Umbilical cord (tissue), 2 donors: ENCODE results near the gene PEAK3. TPM values are rescaled to one million over a fixed set of nuclear protein-coding genes. Genes with fewer than 3 reads are reported as not detected.

ENCODE experiments used
- DNase-seq: peaks from one replicate; pipeline ENCODE4 v3.0.0-alpha.2; 2015; ENCODE audit warnings: low spot score
- total RNA-seq: library from RNA; depleted of rRNA; stranded (reverse); fragments of >200 nt; gene quantifications from one replicate; pipeline ENCODE4 v1.2.3, GENCODE V29; 2014; ENCODE audit warnings: low replicate concordance; ENCODE audit not compliant: insufficient read depth

PEAK3 gene
- total RNA-seq, 1 donor from 2014 or later = 0.24 TPM

GRCh38 chr19:2225415-2226050 lies 56.4 kb downstream of the PEAK3 start:
- DNase-seq = no peak

DNA sequence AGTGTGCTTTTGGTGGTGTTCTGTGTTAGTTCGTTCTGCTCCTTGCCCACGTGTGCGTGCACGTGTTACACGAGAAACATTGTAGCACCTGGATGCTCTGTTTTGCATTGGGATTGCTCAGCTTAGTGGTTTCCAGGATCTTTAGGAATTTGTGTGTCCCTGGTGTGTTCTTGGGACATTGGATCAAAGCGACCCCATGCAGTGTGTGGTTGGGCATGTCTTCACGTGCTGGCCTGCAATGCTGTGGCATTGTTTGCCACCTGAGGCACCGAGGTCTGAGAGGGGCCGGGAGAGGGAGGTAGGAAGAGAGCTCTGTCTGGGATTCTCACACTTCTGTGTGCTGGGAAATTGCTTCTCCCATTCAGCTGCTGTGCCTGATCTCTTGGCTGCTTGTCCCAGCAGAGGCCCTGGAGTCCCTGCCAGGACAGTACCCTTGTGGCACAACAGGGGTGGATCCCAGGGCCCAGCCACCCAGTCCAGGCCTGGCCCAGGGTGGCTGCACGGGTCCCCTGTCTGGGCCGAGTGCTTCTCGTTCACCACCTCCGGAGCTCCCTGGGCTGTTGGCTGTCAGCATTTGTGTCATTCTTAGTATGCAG lies 57.1 kb downstream of the PEAK3 start:
- no peak for DNase-seq

Other genes starting within 250 kb of the PEAK3 start
- gene MKNK2, start 230.9 kb downstream of the PEAK3 start, total RNA-seq = 17.8 TPM
- gene MOB3A, start 185.8 kb downstream of the PEAK3 start, total RNA-seq = 7.7 TPM
- gene IZUMO4, start 185.3 kb downstream of the PEAK3 start, total RNA-seq = 1.2 TPM
- gene AP3D1, start 130.6 kb downstream of the PEAK3 start, total RNA-seq = 46.0 TPM
- 6.0 TPM for gene DOT1L, start 118.2 kb downstream of the PEAK3 start, total RNA-seq
- 29.4 TPM for gene PLEKHJ1, start 45.8 kb downstream of the PEAK3 start, total RNA-seq
- gene SF3A2, start 45.4 kb downstream of the PEAK3 start, total RNA-seq = 39.7 TPM
- 3.1 TPM for gene AMH, start 32.9 kb downstream of the PEAK3 start, total RNA-seq
- not detected for gene JSRP1, start 25.8 kb downstream of the PEAK3 start, total RNA-seq
- gene LINGO3, start 26.0 kb upstream of the PEAK3 start, total RNA-seq = not detected
- 76.6 TPM for gene LSM7, start 46.4 kb upstream of the PEAK3 start, total RNA-seq
- gene SPPL2B, start 46.5 kb upstream of the PEAK3 start, total RNA-seq = 20.5 TPM
- not detected for gene TMPRSS9, start 78.1 kb upstream of the PEAK3 start, total RNA-seq
- 19.7 TPM for gene TIMM13, start 145.4 kb upstream of the PEAK3 start, total RNA-seq
- 17.8 TPM for gene LMNB2, start 174.8 kb upstream of the PEAK3 start, total RNA-seq
- 58.7 TPM for gene GADD45B, start 194.0 kb upstream of the PEAK3 start, total RNA-seq